Lung (tissue), 12 donors: ENCODE data around the gene FGF4. TPM values are rescaled to one million over a fixed set of nuclear protein-coding genes. Genes with fewer than 3 reads are reported as not detected.

Experiments
- ATAC-seq: fragments of 200-7000 bp; cut with Tn5 transposase; one replicate; pipeline ENCODE4 v1.9.1; 2020; ENCODE audit warnings: moderate number of reproducible peaks; ENCODE audit not compliant: insufficient read depth, low FRiP score
- DNase-seq, 3 donors: peaks; one replicate each; pipeline ENCODE4 v3.0.0-alpha.2; 2013 to 2017
- H3K27ac ChIP-seq, 2 donors: one replicate each; pipeline ENCODE4 v1.5.1; 2013; ENCODE audit warnings: mild to moderate bottlenecking in 2 of 2, moderate library complexity in 2 of 2, control low read depth in 1 of 2, inconsistent platforms in 1 of 2, low read depth in 1 of 2, low read length in 1 of 2
- H3K27me3 ChIP-seq, 3 donors: one replicate each; pipeline ENCODE4 v1.5.1; 2013; ENCODE audit warnings: low read length in 2 of 3; ENCODE audit not compliant: control insufficient read depth in 3 of 3, insufficient read depth in 3 of 3
- H3K36me3 ChIP-seq, 4 donors: one replicate each; pipeline ENCODE4 v1.5.1; 2013; ENCODE audit warnings: low read length in 4 of 4, mild to moderate bottlenecking in 1 of 4, moderate library complexity in 1 of 4; ENCODE audit not compliant: control insufficient read depth in 4 of 4, insufficient read depth in 4 of 4
- H3K4me1 ChIP-seq, 5 donors: one replicate each; pipeline ENCODE4 v1.5.1; 2013; ENCODE audit warnings: low read length in 5 of 5, mild to moderate bottlenecking in 2 of 5, moderate library complexity in 1 of 5; ENCODE audit not compliant: control insufficient read depth in 5 of 5, insufficient read depth in 5 of 5
- H3K4me3 ChIP-seq: one replicate; pipeline ENCODE4 v1.5.1; 2013; ENCODE audit warnings: mild to moderate bottlenecking, control low read depth, moderate library complexity
- H3K9ac ChIP-seq, 2 donors: one replicate each; pipeline ENCODE4 v1.5.1; 2013; ENCODE audit warnings: low read length in 2 of 2, control low read depth in 1 of 2; ENCODE audit not compliant: insufficient read depth in 1 of 2
- H3K9me3 ChIP-seq, 4 donors: one replicate each; pipeline ENCODE4 v1.5.1; 2013; ENCODE audit warnings: low read length in 3 of 4, mild to moderate bottlenecking in 1 of 4, moderate library complexity in 1 of 4; ENCODE audit not compliant: control insufficient read depth in 4 of 4, insufficient read depth in 3 of 4
- WGBS, 2 donors: extraction: QIAGEN DNeasy Blood & Tissue Kit; methylation state at CpG; one replicate each; pipeline ENCODE4 v1.1.7; 2013; 5-methylcytosine and 5-hydroxymethylcytosine counted together
- polyA plus RNA-seq, 2 donors: library from polyadenylated mRNA; stranded (reverse); fragments of 200-250 nt; gene quantifications; one replicate each; pipeline ENCODE4 v1.2.1, GENCODE V29; 2013
- total RNA-seq, 2 donors: library from RNA; depleted of rRNA in 1 of 2; stranded (reverse); fragments of >200 nt in 1 of 2; gene quantifications; one replicate each; pipeline ENCODE4 v1.2.1, GENCODE V29; 2014 to 2021
- TF ChIP-seq, protein P1 (sequence below): IDR thresholded peaks from 2 replicates; pipeline ENCODE4 v1.5.1; 2012; ENCODE audit warnings: mild to moderate bottlenecking; ENCODE audit errors: control extremely low read depth, extremely low read depth
- donor health status: control.
- donor health status: control.
- donor health status: Bipolar disorder and iron deficiency.
- donor health status: healthy.
- donor health status: DM: yes; HTN: yes; CAD: no.

The FGF4 gene
- total and polyA plus RNA-seq, 4 donors = not detected

DNA sequence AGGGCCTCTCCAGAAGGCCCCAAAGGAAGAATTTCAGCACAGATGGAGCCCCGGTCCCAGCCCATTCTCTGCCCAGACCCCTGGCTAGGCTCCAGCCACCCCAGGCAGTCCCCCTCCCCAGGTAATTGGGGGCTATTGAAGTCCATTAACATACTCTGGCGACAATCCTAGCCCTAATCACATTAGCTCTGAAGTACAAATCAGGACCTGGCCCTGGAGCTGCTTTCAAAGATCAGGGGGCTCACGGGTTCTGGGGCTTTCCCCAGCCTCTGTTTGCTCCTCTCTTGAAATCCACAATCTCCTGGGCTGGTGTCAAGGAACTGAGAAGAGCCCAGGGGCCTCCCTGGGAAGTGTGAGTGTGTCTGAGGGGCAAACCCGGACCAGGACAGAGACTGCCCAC is 22.3 kb downstream of the FGF4 start:
- H3K27ac ChIP-seq = no peak overlapping the region
- no peaks in the 10 kb centered on the region for H3K36me3 ChIP-seq
- no peaks in the 10 kb centered on the region for H3K27me3 ChIP-seq
- no peaks in the 10 kb centered on the region for H3K4me1 ChIP-seq
- no peak overlapping the region for H3K9ac ChIP-seq
- TF ChIP-seq, protein P1, sequence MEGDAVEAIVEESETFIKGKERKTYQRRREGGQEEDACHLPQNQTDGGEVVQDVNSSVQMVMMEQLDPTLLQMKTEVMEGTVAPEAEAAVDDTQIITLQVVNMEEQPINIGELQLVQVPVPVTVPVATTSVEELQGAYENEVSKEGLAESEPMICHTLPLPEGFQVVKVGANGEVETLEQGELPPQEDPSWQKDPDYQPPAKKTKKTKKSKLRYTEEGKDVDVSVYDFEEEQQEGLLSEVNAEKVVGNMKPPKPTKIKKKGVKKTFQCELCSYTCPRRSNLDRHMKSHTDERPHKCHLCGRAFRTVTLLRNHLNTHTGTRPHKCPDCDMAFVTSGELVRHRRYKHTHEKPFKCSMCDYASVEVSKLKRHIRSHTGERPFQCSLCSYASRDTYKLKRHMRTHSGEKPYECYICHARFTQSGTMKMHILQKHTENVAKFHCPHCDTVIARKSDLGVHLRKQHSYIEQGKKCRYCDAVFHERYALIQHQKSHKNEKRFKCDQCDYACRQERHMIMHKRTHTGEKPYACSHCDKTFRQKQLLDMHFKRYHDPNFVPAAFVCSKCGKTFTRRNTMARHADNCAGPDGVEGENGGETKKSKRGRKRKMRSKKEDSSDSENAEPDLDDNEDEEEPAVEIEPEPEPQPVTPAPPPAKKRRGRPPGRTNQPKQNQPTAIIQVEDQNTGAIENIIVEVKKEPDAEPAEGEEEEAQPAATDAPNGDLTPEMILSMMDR = no peak
- no peak overlapping the region for H3K4me3 ChIP-seq
- H3K9me3 ChIP-seq = peaks cover 0 to 5% (median 0%) of the 10 kb centered on the region in 4 donors
- ATAC-seq = no peak
- DNase-seq = no peak
- 18 to 23% methylated on average over 4 of the region's 4 CpGs for WGBS, 2 donors

- Histone ChIP-seq H3K9ac (no peak overlapping the region), H3K4me1 (no peaks in the 10 kb centered on the region), H3K4me3 (no peak overlapping the region), H3K27me3 (no peaks in the 10 kb centered on the region), H3K27ac (no peak overlapping the region), H3K36me3 (no peaks in the 10 kb centered on the region), H3K9me3 (no peaks in the 10 kb centered on the region)
- ATAC-seq (no peak), DNase-seq (no peak)
- WGBS, 2 donors = 68 to 73% methylated on average over 11 of the region's 11 CpGs
- TF ChIP-seq, protein P1 = no peak
Observed at GRCh38 chr11:69750875-69751597, 24.1 kb downstream of the FGF4 start.

DNA sequence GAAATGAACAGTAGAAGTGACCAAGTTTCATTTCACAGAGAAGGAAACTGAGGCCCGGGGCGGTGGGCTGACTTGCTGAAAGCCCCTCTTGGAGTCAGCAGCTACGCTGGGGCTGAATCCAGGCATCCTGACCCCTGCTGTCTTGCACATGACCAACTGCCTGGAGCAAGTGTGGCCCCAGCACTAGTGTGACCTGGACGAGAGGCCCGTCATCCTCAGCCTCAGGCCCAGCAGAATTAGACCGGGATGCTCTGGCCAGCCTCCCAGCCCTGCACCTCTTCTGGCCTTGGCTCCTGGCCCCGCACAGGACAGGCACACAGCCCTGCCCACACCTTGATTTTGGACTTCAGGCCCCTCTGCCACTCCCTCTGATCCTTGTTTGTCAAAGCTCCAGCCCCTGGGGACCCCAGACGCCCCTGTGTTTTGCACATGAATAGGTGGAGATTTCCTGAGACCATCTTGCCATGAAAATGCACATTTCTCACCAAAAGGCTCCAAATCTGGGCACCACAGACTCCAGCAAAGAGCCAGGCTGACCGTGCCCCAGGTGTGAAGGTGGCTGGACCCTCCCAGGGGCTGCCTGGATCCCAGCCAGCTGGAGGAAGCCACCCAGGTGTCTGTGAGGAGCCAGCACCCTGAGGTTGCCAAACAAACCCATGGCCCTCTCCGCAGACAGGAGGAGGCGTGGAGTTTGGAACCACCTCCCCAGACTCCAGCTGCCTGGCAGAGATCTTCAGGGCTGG is 24.9 kb downstream of the FGF4 start:
- TF ChIP-seq, protein P1 = no peak
- no peaks in the 10 kb centered on the region for H3K4me1 ChIP-seq
- no peaks in the 10 kb centered on the region for H3K27me3 ChIP-seq
- no peaks in the 10 kb centered on the region for H3K36me3 ChIP-seq
- no peak overlapping the region for H3K9ac ChIP-seq
- H3K27ac ChIP-seq = no peak overlapping the region
- no peaks in the 10 kb centered on the region for H3K9me3 ChIP-seq
- H3K4me3 ChIP-seq = no peak overlapping the region
- ATAC-seq (no peak), DNase-seq (no peak)
- WGBS, 2 donors = 70 to 72% methylated on average over 11 of the region's 11 CpGs
